Neural cell (in vitro differentiated cells): Measurements from ENCODE around the gene TSPAN17.

Experiments used
- CTCF ChIP-seq: fragments of 450-650 bp; IDR thresholded peaks from 2 replicates; pipeline ENCODE4 v1.5.1; 2014; ENCODE audit warnings: antibody characterized with exemption, mild to moderate bottlenecking, moderate library complexity; ENCODE audit not compliant: poor library complexity, severe bottlenecking
- EZH2 ChIP-seq: fragments of 200-600, 300-800 bp; shearing (Covaris generic), sonication (generic); IDR thresholded peaks from 2 replicates; pipeline ENCODE4 v1.6.1; 2014; ENCODE audit warnings: antibody characterized with exemption, low read length, borderline replicate concordance, mild to moderate bottlenecking; ENCODE audit not compliant: insufficient read depth, poor library complexity, severe bottlenecking
- POLR2AphosphoS5 ChIP-seq: IDR thresholded peaks from 2 replicates; pipeline ENCODE4 v1.6.1; 2012

GRCh38 chr5:176644878-176645670, 2.2 kb upstream of the TSPAN17 start:
- TF ChIP-seq CTCF (no peak), EZH2 (no peak), POLR2AphosphoS5 (no peak)
